Cardiac muscle cell (in vitro differentiated cells and primary cell): ENCODE measurements around the gene XPO6. TPM values are rescaled to one million over a fixed set of nuclear protein-coding genes. Genes with fewer than 3 reads are reported as not detected.
"Not testable (repeated sequence)": the region's sequence is repeated elsewhere in the genome, so short reads cannot be mapped to it uniquely, and the experiment has no call there.

Source experiments
- DNase-seq, 2 donors: peaks; one replicate each; pipeline versions ENCODE4 v3.0.0 to v3.0.0-alpha.2; 2010 to 2017; ENCODE audit warnings: low read depth in 1 of 2, low spot score in 1 of 2
- H3K27ac ChIP-seq: fragments of 200-600 bp; sonication (generic); 2 replicates; pipeline ENCODE4 v1.5.1; 2016
- H3K27me3 ChIP-seq: fragments of 200-600 bp; sonication (generic); 2 replicates; pipeline ENCODE4 v1.6.0; 2016; ENCODE audit warnings: control low read depth
- H3K36me3 ChIP-seq: fragments of 200-600 bp; sonication (generic); 2 replicates; pipeline ENCODE4 v1.5.1; 2016; ENCODE audit warnings: control low read depth
- H3K4me1 ChIP-seq: fragments of 200-600 bp; sonication (generic); 2 replicates; pipeline ENCODE4 v1.8.1; 2017; ENCODE audit warnings: low read depth, mild to moderate bottlenecking, mixed run types
- H3K4me3 ChIP-seq: fragments of 200-600 bp; sonication (generic); 2 replicates; pipeline ENCODE4 v1.5.1; 2016; ENCODE audit warnings: mild to moderate bottlenecking
- H3K9me3 ChIP-seq: fragments of 200-600 bp; sonication (generic); 2 replicates; pipeline ENCODE4 v1.5.1; 2017; ENCODE audit warnings: low read depth, mild to moderate bottlenecking, control low read depth
- polyA plus RNA-seq: library from polyadenylated mRNA; unstranded; fragments of >200 nt; fragmentation: Nextera tagmentation; extraction: Ambion mirVana; gene quantifications from 2 replicates; pipeline ENCODE4 v1.2.1, GENCODE V29; 2016
- total RNA-seq: library from RNA; depleted of rRNA; stranded (reverse); fragments of >200 nt; gene quantifications from 2 replicates; pipeline ENCODE4 v1.2.3, GENCODE V29; 2016
- TF ChIP-seq, protein P1 (sequence below): IDR thresholded peaks from 2 replicates; pipeline ENCODE4 v1.5.1; 2012; ENCODE audit warnings: low read depth, mild to moderate bottlenecking, low read length

XPO6 gene
- total and polyA plus RNA-seq, 2 experiments from 2014 or later, result 34.8 to 79.8 TPM

DNA sequence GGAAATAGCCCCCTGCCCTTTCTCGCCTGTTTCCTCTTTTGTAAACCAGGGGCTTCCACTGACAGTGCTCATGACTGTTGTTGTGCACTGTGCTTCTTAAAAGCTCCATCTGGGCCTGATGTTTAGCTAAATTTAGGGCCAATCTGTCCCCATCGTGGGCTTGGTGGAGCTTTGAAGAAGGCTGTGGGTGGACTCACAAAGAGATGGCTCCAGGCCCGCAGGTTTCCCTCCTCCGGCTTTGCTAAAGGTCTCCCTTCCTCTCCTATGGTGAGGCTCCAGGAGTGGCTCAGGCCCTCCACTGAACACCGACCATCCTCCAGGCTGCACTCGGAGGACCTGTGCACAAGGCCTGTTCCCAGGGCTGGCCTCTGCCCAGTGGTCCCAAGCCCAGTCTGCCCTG lies 30.2 kb upstream of the XPO6 start:
- Histone ChIP-seq H3K4me1 (no peaks in the 10 kb centered on the region), H3K36me3 (no peaks in the 10 kb centered on the region), H3K27ac (no peak overlapping the region), H3K27me3 (no peaks in the 10 kb centered on the region), H3K4me3 (no peak overlapping the region), H3K9me3 (no peaks in the 10 kb centered on the region)
- DNase-seq, result no peak
- TF ChIP-seq, protein P1, sequence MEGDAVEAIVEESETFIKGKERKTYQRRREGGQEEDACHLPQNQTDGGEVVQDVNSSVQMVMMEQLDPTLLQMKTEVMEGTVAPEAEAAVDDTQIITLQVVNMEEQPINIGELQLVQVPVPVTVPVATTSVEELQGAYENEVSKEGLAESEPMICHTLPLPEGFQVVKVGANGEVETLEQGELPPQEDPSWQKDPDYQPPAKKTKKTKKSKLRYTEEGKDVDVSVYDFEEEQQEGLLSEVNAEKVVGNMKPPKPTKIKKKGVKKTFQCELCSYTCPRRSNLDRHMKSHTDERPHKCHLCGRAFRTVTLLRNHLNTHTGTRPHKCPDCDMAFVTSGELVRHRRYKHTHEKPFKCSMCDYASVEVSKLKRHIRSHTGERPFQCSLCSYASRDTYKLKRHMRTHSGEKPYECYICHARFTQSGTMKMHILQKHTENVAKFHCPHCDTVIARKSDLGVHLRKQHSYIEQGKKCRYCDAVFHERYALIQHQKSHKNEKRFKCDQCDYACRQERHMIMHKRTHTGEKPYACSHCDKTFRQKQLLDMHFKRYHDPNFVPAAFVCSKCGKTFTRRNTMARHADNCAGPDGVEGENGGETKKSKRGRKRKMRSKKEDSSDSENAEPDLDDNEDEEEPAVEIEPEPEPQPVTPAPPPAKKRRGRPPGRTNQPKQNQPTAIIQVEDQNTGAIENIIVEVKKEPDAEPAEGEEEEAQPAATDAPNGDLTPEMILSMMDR, result no peak

DNA sequence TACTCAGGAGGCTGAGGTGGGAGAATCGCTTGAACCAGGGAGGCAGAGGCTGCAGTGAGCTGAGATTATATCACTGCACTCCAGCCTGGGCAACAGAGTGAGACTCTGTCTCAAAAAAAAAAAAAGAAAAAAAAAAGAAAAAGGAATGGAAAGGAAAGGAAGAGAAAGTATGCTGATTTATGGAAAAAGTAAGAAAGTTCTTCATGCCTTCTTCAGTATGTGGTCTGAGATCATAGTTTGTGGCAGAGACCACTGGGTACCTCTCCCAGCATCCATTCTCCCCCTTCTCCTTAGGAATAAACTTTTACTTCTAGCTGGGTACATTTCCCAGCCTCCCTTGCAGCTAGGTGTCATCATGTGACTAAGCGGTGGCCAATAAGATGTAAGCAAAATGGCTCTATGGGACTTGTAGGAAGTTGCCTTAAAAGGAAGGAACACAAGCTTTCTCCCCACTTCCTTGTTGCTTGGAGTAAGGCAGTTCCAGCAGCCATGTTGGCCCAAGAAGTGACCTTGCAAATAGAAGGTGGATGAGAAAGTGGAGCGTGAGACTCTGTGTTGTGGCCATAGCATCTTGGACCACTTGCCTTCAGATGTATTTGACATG lies 26.1 kb upstream of the XPO6 start:
- H3K27ac ChIP-seq, result no peak overlapping the region
- TF ChIP-seq, protein P1, result no peak
- no peaks in the 10 kb centered on the region for H3K4me1 ChIP-seq
- H3K36me3 ChIP-seq, result no peaks in the 10 kb centered on the region
- DNase-seq, result no peak
- H3K27me3 ChIP-seq, result no peaks in the 10 kb centered on the region
- H3K9me3 ChIP-seq, result no peaks in the 10 kb centered on the region
- no peak overlapping the region for H3K4me3 ChIP-seq

DNA sequence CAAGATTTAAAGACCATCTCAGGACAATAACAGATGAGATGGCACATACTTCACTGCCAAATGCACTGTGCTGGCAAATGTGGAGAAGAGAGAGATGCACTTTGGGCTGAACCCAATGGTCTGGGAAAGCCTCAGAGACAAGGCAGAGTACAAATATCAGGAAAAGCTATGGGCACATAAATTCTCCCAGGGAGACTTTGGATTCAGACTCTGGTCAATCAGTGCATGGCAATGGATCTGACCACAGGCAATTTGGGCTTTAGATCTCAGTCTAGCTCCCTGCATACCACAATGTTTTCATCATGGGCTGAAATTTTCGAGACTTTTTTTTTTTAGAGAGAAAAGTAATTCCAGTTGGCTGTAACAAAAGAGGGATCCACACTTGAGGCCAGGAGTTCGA lies 20.0 kb upstream of the XPO6 start:
- Histone ChIP-seq H3K27ac (no peak overlapping the region), H3K36me3 (no peaks in the 10 kb centered on the region), H3K4me1 (no peaks in the 10 kb centered on the region), H3K27me3 (no peaks in the 10 kb centered on the region), H3K9me3 (no peaks in the 10 kb centered on the region), H3K4me3 (no peak overlapping the region)
- TF ChIP-seq, protein P1, result no peak
- DNase-seq, result no peak

DNA sequence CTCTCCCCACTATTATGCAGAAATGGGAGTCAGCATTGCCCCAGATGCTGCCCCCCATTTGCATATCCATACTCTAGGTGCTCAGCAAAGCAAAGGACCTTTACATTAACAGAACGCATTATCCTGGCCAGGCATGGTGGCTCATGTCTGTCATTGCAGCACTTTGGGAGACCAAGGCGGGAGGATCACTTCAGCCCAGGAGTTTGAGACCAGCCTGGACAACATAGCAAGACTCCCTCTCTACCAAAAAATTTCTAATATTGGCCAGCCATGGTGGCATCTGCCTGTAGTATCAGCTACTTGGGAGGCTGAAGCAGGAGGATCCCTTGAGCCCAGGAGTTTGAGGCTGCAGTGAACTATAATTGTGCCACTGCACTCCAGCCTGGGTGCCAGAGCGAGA lies 12.1 kb upstream of the XPO6 start:
- not testable (repeated sequence) for H3K27ac ChIP-seq, H3K36me3 ChIP-seq, DNase-seq, H3K9me3 ChIP-seq, H3K27me3 ChIP-seq, H3K4me1 ChIP-seq, H3K4me3 ChIP-seq

DNA sequence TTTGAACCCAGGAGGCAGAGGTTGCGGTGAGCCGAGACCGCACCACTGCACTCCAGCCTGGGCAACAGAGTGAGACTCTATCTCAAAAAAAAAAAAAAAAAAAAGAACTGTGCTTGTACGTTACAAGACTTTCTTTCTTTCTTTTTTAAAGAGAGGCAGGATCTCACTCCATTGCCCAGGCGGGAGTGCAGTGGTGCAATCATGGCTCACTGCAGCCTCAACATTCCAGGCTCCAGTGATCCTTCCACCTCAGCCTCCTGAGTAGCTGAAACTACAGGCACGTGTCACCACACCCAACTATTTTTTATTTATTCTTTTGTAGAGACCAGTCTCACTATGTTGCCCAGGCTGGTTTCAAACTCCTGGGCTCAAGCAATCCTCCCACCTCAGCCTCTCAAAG lies 8.0 kb upstream of the XPO6 start:
- H3K4me3 ChIP-seq, H3K36me3 ChIP-seq, H3K27ac ChIP-seq, DNase-seq, H3K27me3 ChIP-seq, H3K9me3 ChIP-seq, H3K4me1 ChIP-seq: not testable (repeated sequence)

DNA sequence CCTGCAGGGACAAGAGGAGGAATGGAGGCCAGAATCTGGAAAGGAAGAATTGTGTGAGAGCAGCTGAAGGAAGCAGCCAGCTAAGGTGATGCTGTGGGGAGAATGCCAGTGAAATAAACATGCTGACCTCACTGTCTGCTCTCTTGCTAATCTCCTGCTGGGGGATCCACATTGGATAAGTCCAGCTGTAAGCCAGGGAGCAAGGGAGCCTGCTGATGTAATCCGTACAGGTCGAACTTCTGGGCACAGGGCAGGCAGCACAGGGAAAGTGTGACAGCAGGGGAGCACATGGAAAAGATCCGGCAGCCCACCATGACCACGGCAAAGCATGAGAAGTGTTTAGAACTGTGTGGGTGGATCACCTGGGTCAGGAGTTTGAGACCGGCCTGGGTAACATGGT lies 7.5 kb upstream of the XPO6 start:
- TF ChIP-seq, protein P1, result no peak
- DNase-seq, result no peak
- Histone ChIP-seq H3K4me1 (no peaks in the 10 kb centered on the region), H3K36me3 (no peaks in the 10 kb centered on the region), H3K9me3 (no peaks in the 10 kb centered on the region), H3K4me3 (no peak overlapping the region), H3K27ac (no peak overlapping the region), H3K27me3 (no peaks in the 10 kb centered on the region)

DNA sequence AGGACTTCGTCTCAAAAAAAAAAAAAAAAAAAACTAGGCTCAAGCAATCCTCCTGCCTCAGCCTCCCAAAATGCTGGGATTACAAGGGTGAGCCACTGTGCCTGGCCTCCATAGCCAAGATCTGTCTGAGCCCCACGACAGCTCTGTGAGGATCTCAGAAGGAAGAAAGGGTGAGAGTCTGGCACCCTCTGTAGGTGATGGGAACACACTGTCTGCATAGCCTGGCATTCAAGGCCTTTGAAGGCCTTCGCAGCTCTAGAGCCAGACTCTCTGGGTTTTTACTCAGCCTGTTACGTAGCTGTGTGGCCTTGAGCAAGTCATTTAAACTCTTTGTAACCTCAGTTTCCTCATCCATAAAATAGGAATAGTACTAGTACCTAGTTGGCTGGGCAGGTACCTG lies 6.3 kb upstream of the XPO6 start:
- H3K36me3 ChIP-seq, result no peaks in the 10 kb centered on the region
- H3K27me3 ChIP-seq, result no peaks in the 10 kb centered on the region
- no peaks in the 10 kb centered on the region for H3K4me1 ChIP-seq
- H3K9me3 ChIP-seq, result no peaks in the 10 kb centered on the region
- H3K27ac ChIP-seq, result no peak overlapping the region
- peak in 1 of 2 donors; percentile 76 for DNase-seq
- no peak overlapping the region for H3K4me3 ChIP-seq
- TF ChIP-seq, protein P1, result peak; percentile 65
